ENCODE data around the gene GSG1.
"Not testable (repeated sequence)": the region's sequence is repeated elsewhere in the genome, so short reads cannot be mapped to it uniquely, and the experiment has no call there.

Gene GSG1

DNA sequence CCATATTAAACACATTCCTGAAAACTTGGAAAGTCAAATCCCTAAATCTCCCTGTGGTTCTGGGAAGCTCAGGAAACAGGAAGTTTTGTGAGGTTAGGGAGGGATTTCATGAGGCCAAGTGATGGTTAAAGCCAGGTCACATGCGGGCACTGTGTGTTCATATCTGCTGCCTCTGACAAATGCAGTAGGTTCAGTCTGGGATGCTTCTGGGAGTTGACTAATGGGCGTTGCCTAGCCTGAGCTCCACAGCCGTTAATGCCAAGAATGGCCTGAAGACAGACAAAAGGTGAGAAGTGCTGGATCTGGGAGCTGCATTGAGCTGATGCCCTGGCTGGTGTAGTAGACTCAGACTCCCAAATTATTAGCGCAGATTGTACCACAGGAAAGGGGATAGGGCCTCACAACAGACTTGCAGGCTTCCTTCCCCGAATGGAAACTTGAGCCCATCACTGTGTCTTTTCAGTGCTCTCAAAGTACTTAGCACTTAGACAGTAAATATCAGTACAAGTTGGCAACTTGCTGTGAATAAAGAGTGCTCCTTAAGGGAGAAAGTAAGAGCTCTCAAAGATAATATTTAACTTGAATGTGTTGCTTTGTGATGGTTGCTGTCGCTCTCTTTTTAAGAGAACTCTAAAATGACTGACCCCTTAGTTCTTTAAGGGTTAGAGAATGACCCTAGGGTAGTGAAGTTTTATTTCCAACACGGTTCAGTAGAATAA is 17.3 kb downstream of the GSG1 start:
- peaks cover 6% of the 10 kb centered on the region for H3K36me3 ChIP-seq (ENCODE audit: control insufficient read depth, low read depth, low read length)
- peaks cover 29% of the 10 kb centered on the region for H3K4me1 ChIP-seq (ENCODE audit: control insufficient read depth, low read depth, low read length)
- no peak overlapping the region for H3K9ac ChIP-seq (ENCODE audit: low read length)
- H3K9me3 ChIP-seq (ENCODE audit: control insufficient read depth, low read depth, low read length): no peaks in the 10 kb centered on the region
- H3K27ac ChIP-seq (ENCODE audit: low read length): no peak overlapping the region
- no peak overlapping the region for H3K4me3 ChIP-seq (ENCODE audit: low read length)
- no peaks in the 10 kb centered on the region for H3K27me3 ChIP-seq (ENCODE audit: control insufficient read depth, insufficient read depth, low read length)

DNA sequence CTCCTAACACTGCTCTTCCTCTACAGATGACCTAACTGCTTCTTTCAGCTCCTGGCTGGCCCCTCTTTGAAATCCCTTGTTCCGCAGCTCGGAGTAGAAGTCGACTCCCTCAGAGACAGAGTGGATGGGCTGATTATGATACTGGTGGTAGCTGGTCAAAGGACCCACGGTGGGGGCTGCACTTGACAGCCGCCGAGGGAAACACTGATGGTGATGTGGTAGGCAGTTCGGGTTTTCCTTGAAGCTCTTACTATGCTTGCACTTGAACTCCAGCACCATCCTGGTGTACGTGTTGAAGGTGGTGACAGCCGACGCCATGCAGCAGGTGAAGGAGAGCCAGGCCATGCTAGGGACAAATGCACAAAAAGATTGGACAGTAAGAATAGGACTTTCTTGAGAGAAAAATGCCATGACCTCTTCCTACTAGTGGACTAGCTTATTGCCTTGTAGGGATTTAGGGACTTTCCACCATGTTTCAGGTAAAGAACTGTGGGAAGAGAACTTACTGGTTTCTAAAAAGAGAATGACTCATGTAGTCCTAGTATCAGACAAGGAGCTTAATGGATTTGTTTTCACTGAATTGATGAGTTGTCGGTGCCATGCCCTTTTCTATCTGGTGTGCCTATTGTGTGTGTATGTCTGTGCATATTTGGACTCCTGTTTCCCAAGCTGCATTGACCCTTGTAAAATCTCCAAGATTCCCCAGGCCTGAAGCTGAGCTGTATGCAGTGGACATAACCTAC is 18.4 kb downstream of the GSG1 start:
- Histone ChIP-seq H3K36me3 (ENCODE audit: control insufficient read depth, low read depth, low read length) (peaks cover 17% of the 10 kb centered on the region), H3K27me3 (ENCODE audit: control insufficient read depth, insufficient read depth, low read length) (no peaks in the 10 kb centered on the region), H3K9me3 (ENCODE audit: control insufficient read depth, low read depth, low read length) (no peaks in the 10 kb centered on the region), H3K9ac (ENCODE audit: low read length) (no peak overlapping the region), H3K4me1 (ENCODE audit: control insufficient read depth, low read depth, low read length) (peaks cover 29% of the 10 kb centered on the region), H3K4me3 (ENCODE audit: low read length) (no peak overlapping the region), H3K27ac (ENCODE audit: low read length) (no peak overlapping the region)

DNA sequence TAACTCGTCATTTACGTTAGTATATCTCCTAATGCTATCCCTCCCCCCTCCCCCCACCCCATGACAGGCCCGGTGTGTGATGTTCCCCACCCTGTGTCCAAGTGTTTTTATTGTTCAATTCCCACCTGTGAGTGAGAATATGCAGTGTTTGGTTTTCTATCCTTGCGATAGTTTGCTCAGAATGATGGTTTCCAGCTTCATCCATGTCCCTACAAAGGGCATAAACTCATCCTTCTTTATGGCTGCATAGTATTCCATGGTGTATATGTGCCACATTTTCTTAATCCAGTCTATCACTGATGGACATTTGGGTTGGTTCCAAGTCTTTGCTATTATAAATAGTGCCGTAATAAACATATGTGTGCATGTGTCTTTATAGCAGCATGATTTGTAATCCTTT is 19.8 kb downstream of the GSG1 start:
- not testable (repeated sequence) for H3K27ac ChIP-seq (ENCODE audit: low read length); H3K4me3 ChIP-seq (ENCODE audit: low read length); H3K9ac ChIP-seq (ENCODE audit: low read length); H3K27me3 ChIP-seq (ENCODE audit: control insufficient read depth, insufficient read depth, low read length); H3K9me3 ChIP-seq (ENCODE audit: control insufficient read depth, low read depth, low read length)
- H3K4me1 ChIP-seq (ENCODE audit: control insufficient read depth, low read depth, low read length): peaks cover 25% of the 10 kb centered on the region
- peaks cover 17% of the 10 kb centered on the region for H3K36me3 ChIP-seq (ENCODE audit: control insufficient read depth, low read depth, low read length)

DNA sequence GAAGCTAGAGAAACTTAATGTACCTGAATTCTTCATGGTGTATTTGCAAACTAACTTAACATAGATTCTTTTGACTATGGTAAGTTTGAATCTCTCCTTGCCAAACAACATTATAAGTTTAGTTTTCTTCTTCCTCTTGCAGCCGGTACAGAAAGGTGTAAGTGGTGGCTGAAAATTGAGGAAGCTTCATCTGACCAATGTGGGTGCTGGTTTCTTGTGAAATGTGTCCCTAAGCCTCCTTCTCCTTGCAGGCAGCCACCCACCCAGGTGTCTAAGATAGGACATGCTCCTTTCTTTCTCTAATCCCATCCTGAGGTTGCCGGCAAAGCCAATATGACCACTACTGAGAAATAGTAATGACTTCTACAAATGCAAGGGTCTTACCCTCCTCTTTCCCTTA is 20.6 kb downstream of the GSG1 start:
- H3K4me3 ChIP-seq (ENCODE audit: low read length): no peak overlapping the region
- H3K36me3 ChIP-seq (ENCODE audit: control insufficient read depth, low read depth, low read length): peaks cover 17% of the 10 kb centered on the region
- no peaks in the 10 kb centered on the region for H3K27me3 ChIP-seq (ENCODE audit: control insufficient read depth, insufficient read depth, low read length)
- no peaks in the 10 kb centered on the region for H3K9me3 ChIP-seq (ENCODE audit: control insufficient read depth, low read depth, low read length)
- no peak overlapping the region for H3K9ac ChIP-seq (ENCODE audit: low read length)
- peaks cover 17% of the 10 kb centered on the region for H3K4me1 ChIP-seq (ENCODE audit: control insufficient read depth, low read depth, low read length)
- no peak overlapping the region for H3K27ac ChIP-seq (ENCODE audit: low read length)

DNA sequence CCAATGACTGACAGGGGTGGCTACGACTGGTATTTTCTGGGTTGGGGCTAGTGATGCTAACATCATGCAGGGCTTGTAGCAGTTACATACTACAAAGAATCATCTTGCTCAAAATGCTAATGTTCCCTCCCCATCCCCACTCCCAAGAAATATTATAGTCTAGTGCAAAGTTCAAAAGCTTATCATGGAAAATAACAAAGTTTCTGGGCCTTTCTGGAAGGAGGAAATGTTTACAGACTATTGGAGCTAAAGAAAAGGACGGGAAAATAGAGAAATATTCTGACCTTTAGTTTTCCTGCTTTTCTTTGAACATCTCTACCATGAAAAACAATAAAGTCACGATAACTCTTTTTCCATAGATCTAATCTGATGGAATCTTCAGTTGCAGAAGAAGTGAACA is 23.2 kb downstream of the GSG1 start:
- H3K4me3 ChIP-seq (ENCODE audit: low read length): no peak overlapping the region
- no peaks in the 10 kb centered on the region for H3K9me3 ChIP-seq (ENCODE audit: control insufficient read depth, low read depth, low read length)
- H3K27me3 ChIP-seq (ENCODE audit: control insufficient read depth, insufficient read depth, low read length): no peaks in the 10 kb centered on the region
- peaks cover 28% of the 10 kb centered on the region for H3K36me3 ChIP-seq (ENCODE audit: control insufficient read depth, low read depth, low read length)
- H3K9ac ChIP-seq (ENCODE audit: low read length): no peak overlapping the region
- peaks cover 5% of the 10 kb centered on the region for H3K4me1 ChIP-seq (ENCODE audit: control insufficient read depth, low read depth, low read length)
- H3K27ac ChIP-seq (ENCODE audit: low read length): no peak overlapping the region

DNA sequence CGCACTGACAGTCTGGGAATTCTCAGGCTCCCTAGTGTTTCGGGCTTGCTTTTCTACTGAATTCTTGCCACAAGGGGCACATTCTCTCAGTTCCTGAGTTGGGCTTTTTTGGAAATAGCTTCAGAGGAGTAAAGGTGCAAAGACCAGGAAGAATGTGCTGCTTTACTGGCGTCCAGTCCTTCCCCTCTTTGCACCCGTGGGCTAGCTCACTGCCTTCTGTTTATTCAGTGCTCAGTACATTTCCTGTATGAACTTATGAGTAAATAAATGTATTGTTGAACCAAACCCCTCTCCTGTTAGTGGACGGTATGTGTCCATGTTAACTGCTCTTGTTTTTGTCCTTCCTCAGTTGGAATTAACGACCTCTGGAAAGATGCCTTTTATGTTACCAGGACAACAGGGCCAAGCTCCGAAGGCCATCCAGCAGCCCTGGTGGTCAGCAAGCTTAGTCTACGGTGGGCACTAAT is 24.0 kb downstream of the GSG1 start:
- H3K4me1 ChIP-seq (ENCODE audit: control insufficient read depth, low read depth, low read length): peaks cover 5% of the 10 kb centered on the region
- peaks cover 28% of the 10 kb centered on the region for H3K36me3 ChIP-seq (ENCODE audit: control insufficient read depth, low read depth, low read length)
- no peaks in the 10 kb centered on the region for H3K9me3 ChIP-seq (ENCODE audit: control insufficient read depth, low read depth, low read length)
- no peak overlapping the region for H3K9ac ChIP-seq (ENCODE audit: low read length)
- no peak overlapping the region for H3K4me3 ChIP-seq (ENCODE audit: low read length)
- H3K27ac ChIP-seq (ENCODE audit: low read length): no peak overlapping the region
- H3K27me3 ChIP-seq (ENCODE audit: control insufficient read depth, insufficient read depth, low read length): no peaks in the 10 kb centered on the region

DNA sequence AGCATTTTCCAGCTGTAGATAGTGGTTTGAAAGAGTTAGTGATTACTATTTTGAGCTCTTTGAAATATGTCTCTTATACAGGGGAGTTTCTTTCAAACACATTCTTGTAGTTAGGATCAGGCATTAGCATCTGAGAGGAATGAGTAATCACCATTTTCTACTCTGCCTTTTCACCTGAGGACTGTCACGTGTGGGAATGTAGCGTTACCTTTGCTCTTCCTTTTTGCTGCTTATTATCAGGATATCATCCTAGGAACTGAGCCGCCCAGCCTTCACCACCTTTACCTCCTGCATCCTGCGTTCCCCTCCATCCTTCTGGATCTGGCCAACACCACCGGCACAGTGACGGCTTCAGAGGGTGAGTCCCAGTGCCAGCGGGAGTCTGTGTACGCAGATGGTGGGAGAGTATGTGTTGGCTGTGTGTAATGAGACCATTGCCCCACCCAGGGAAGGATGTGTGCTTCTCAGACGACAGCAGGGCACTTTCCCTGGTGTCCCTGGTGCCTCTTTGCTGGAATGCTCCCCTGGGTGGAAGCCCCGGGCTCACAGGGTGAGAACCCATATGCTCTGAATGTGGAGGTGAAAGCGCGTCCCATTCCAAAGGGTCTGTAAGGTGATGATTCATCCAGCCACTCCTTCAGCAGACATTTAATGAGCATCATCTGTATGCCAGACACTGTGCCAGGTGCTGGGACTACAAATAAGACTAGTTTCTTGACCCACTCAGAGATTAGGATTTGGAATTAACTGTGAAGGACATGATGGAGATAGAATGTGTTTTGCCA is 27.5 kb downstream of the GSG1 start:
- H3K9ac ChIP-seq (ENCODE audit: low read length): no peak overlapping the region
- H3K27me3 ChIP-seq (ENCODE audit: control insufficient read depth, insufficient read depth, low read length): no peaks in the 10 kb centered on the region
- H3K4me1 ChIP-seq (ENCODE audit: control insufficient read depth, low read depth, low read length): peaks cover 5% of the 10 kb centered on the region
- H3K27ac ChIP-seq (ENCODE audit: low read length): no peak overlapping the region
- peaks cover 33% of the 10 kb centered on the region for H3K36me3 ChIP-seq (ENCODE audit: control insufficient read depth, low read depth, low read length)
- H3K9me3 ChIP-seq (ENCODE audit: control insufficient read depth, low read depth, low read length): no peaks in the 10 kb centered on the region
- no peak overlapping the region for H3K4me3 ChIP-seq (ENCODE audit: low read length)

DNA sequence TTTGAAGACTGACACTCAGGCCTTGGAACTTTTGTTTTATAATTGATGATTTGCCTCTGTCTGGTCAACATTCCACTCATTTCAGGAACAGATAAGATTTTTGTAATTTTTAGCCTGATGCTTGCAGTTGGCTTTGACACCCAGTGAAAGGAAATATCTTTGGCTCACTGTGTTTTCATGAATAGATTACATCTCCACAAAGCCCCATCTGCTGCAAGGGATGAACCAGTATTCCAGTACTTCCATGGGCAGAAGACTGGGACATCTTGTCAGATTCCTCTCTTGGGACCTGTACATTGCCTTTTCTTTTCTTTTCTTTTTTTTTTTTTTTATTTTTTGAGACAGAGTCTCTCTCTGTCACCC is 28.4 kb downstream of the GSG1 start:
- H3K36me3 ChIP-seq (ENCODE audit: control insufficient read depth, low read depth, low read length): peaks cover 24% of the 10 kb centered on the region
- H3K4me3 ChIP-seq (ENCODE audit: low read length): no peak overlapping the region
- no peak overlapping the region for H3K9ac ChIP-seq (ENCODE audit: low read length)
- no peak overlapping the region for H3K27ac ChIP-seq (ENCODE audit: low read length)
- peaks cover 5% of the 10 kb centered on the region for H3K4me1 ChIP-seq (ENCODE audit: control insufficient read depth, low read depth, low read length)
- no peaks in the 10 kb centered on the region for H3K9me3 ChIP-seq (ENCODE audit: control insufficient read depth, low read depth, low read length)
- no peaks in the 10 kb centered on the region for H3K27me3 ChIP-seq (ENCODE audit: control insufficient read depth, insufficient read depth, low read length)

DNA sequence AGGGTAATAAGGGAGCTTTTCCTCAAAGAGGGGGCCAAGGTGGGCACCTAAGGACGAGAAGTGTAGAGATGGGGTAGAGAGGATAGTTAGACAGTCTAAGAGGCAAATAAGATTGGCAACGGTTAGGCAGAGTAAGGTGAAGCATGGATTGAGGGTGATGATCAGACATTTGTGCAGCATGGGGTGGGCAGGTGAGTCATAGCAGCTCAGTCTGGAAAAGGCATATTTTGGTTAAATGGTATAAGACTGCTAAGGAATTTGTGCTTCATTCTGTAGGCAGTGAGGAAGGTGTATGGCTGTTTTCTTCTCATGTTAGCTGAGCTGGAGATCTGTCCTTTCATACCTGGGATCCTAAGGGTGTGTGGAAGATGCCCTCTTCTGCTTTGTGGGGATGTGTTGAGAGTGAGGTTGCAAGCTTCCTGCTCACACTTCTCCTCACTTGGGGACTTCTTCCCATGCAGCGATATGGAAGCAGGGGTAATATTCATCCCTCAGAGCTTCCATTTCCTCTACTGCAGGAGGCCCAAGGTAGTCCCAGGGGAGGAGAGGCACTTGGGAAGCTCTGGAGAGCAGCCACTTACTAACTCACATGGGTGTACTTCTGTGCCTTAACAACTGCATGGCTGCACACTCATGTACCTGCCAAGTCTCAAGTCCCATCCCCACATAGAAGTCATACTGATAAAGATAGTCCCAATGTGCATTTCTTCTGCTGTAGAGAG is 28.9 kb downstream of the GSG1 start:
- no peak overlapping the region for H3K9ac ChIP-seq (ENCODE audit: low read length)

DNA sequence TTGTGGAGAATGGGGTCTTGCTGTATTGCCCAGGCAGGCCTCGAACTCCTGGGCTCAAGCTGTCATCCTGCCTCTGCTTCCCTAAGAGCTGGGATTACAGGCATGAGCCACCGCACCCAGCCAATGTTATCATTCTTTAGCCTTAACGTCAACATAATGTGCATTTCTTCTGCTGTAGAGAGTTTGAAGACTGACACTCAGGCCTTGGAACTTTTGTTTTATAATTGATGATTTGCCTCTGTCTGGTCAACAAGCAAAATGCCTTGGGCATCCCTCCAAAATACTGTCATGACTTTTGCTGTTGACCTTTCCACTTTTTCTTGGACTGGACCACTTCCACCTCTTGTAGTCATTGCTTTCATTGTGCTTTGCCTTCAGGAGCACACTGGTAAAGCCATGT is 30.3 kb downstream of the GSG1 start:
- peaks cover 36% of the 10 kb centered on the region for H3K36me3 ChIP-seq (ENCODE audit: control insufficient read depth, low read depth, low read length)
- H3K4me1 ChIP-seq (ENCODE audit: control insufficient read depth, low read depth, low read length): no peaks in the 10 kb centered on the region
- H3K27ac ChIP-seq (ENCODE audit: low read length): no peak overlapping the region

More for the DNA sequence above, 28.9 kb downstream of the GSG1 start:
- Histone ChIP-seq H3K27me3 (ENCODE audit: control insufficient read depth, insufficient read depth, low read length) (no peaks in the 10 kb centered on the region), H3K9me3 (ENCODE audit: control insufficient read depth, low read depth, low read length) (no peaks in the 10 kb centered on the region), H3K4me1 (ENCODE audit: control insufficient read depth, low read depth, low read length) (peaks cover 2% of the 10 kb centered on the region), H3K4me3 (ENCODE audit: low read length) (no peak overlapping the region), H3K27ac (ENCODE audit: low read length) (no peak overlapping the region), H3K36me3 (ENCODE audit: control insufficient read depth, low read depth, low read length) (peaks cover 25% of the 10 kb centered on the region)

More for the DNA sequence above, 30.3 kb downstream of the GSG1 start:
- H3K9me3 ChIP-seq (ENCODE audit: control insufficient read depth, low read depth, low read length): no peaks in the 10 kb centered on the region
- no peak overlapping the region for H3K4me3 ChIP-seq (ENCODE audit: low read length)
- no peaks in the 10 kb centered on the region for H3K27me3 ChIP-seq (ENCODE audit: control insufficient read depth, insufficient read depth, low read length)
- H3K9ac ChIP-seq (ENCODE audit: low read length): no peak overlapping the region

Measured in iPS-18a (cell line).